ENCODE data around the gene RPL23.
A peak's percentile ranks its signal among the peaks of the same experiment; 100 is the strongest.

The RPL23 gene

DNA sequence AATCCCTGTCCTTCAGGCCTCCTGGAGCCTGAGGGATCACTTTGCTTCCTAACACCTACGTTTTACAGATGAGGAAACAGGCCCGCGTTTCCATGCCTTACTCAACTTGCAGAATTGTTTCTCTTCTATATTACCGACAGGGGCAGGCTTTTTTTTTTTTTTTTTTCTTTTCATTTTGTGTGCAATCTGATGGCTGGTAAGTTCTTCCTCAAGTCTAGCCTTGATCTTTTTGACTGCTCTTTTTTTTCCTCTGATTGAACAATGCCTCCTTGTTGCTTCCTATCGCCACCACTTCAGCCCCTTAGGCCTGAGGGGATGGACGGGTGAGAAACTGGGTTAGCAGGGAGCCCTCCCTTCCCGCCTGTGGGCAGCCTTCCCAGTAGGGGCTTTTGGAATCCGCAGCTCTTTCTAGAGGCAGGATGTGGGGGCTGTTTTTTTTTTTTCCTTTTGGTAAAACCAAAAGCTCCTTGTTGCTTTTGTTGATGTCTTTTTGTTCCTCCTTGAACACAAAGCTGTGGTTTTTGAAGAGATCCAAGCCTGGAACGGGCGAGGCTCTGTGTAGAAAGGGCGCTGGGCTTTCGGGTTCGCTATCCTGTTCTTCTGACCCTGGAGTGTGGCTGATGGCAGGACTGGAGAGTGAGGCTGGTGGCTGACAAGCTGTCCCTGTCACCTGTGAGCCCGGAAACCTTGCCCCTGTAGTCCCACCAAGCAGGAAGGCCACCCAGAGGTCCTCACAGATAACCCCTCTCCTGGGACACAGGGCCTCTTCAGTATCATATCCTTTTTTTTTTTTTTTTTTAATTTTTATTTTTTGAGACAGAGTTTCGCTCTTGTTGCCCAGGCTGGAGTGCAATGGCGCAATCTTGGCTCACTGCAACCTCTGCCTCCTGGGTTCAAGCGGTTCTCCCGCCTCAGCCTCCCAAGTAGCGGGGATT lies 30.3 kb upstream of the RPL23 start:
- no peak for DNase-seq

GRCh38 chr17:38882870-38883269 lies 29.3 kb upstream of the RPL23 start:
- no peak for DNase-seq

DNA sequence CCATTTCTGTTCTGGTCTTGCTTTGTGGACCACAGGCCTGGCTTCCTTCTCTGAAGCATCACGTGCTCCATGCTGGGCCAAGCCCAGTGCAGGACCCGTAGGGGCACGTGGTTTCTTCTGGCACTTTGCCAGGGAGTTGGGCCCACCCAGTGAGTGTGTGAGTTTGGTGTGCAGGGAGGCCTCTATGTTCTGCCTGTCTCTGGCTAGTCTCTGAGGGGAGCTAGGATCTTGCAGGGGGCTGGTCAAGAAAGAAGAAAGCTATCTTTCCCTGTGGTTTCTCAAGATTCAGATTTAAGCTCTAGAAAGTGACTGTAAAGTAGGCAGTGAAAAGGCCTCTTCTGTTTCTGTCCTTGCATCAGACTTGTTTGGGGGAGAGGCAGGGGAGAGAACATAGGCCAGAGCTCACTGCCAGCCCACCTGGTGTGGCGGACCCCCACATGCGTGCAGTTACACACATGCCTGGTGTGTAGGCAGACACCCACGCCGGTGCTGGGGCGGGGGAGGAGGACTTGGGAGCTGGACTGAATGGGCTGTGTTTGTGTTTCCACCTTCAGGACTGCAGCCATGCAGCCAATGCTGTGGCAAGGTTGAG lies 28.2 kb upstream of the RPL23 start:
- DNase-seq: peak; percentile 28

GRCh38 chr17:38879878-38880665 lies 26.6 kb upstream of the RPL23 start:
- no peak for DNase-seq

- no peak for DNase-seq
These were observed 23.8 kb upstream of the RPL23 start for GRCh38 chr17:38877130-38877851.

GRCh38 chr17:38875477-38876075 lies 22.1 kb upstream of the RPL23 start:
- DNase-seq: no peak

- DNase-seq: no peak
These were observed 21.2 kb upstream of the RPL23 start for GRCh38 chr17:38874505-38875400.

DNA sequence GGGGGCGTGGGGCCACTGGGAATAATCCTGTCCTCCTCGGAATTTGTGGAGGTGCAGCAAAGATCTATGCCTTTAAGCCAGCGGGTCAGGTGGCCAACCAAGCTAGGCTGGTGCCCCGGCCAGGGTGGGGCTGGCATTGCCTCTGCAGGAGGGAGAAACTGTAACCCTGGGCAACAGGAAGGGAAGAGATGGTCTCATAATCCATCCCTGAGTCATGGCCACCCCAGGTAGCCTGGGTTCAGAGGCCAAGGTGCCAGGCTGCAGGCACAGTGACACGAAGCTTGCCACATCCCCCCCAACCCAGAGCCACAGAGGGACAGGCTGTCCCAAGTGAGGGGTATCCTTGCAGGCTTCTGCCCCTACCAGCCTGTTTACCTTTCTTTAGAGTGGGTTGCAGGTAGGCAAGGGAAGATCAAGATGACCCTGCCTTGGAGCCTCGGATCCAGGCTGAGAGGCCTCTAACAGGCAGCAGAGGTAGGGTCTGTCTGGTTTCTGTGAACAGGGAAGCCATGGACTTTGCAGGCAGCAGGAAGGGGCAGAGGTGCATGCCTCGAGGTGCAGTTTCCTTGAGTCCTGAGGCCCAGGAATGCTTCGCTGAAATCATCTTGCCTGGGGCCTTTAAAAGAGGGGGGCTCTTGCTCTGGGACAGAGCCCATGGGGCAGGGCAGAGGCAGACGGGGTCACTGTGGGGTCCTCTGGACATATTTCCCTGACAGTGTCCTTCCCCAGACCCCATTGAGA lies 20.3 kb upstream of the RPL23 start:
- no peak for DNase-seq

DNA sequence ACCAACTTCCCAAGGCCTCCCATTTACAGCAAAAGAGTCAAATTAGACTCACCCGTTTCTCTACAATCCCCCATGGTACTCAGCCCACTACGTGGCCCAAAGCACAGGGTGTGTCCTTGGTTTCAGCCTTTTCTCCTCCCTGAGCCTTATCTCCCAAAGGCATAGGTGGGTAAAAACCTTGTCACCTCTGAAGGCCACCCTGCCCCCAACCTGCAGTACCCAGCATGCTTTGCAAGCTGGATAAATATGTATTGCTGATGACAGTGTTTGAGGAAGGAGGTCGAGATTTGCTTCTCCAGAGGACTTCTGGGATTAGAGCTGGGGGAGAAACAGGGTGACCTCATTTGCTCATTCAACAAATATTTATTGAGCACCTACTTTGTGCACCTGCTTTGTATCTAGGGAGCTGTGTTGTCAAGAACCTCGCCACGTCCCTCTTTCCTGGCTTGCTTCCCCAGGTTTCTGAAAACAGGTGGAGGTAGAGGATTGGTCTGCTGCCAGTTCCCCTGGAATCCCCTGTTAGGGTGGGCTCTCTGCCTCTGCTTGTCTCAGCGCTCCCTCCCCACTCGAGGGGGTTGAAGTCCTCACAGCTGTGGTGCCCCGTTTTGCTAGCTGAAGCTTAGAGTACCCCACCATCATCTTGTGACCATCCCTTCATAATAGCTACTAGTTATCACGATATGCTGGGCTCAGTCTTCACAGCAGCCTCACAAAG lies 19.3 kb upstream of the RPL23 start:
- DNase-seq: no peak

- peak; percentile 43 for DNase-seq
These were observed 18.5 kb upstream of the RPL23 start for GRCh38 chr17:38872027-38872511.

GRCh38 chr17:38871247-38872015 lies 17.9 kb upstream of the RPL23 start:
- DNase-seq: peak; percentile 87

GRCh38 chr17:38870259-38871165 lies 17.0 kb upstream of the RPL23 start:
- DNase-seq: peak; percentile 79

DNA sequence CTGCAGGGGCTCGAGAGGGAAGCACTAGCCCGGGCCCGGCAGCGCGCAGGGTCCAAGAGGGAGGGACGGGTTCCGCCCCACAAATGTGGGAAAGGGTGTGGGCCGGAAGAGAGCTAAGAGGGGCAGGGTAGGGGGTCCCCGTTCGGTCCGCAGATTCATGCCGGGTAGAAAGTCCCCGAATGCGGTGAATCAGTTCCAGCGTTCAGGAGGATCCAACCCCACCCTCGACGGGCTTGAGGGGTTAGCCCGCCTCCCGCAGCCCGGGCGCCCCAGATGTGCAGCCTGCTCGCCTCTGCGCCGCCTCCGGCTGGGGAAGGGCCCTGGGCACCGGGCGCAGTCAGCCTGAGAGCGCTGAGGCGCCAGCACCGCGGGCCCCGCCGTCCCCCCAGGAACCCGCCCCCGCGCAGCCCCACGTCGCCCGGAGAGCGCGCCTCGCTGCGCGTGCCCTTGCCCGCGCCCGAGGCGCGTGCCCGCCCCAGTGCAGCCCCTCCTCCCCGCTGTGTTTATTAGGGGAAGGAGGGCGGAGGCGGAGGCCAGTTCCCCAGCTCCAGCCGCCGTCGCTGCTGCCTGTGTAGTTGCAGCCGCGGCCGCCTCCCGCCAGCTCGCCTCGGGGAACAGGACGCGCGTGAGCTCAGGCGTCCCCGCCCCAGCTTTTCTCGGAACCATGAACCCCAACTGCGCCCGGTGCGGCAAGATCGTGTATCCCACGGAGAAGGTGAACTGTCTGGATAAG lies 16.2 kb upstream of the RPL23 start, which contains the start of gene LASP1:
Gene LASP1 (plus strand): TSS at position 533 of the 733 bp plus-strand sequence. CDS start 132 bp downstream, at position 665.
- peak; percentile 94 for DNase-seq

DNA sequence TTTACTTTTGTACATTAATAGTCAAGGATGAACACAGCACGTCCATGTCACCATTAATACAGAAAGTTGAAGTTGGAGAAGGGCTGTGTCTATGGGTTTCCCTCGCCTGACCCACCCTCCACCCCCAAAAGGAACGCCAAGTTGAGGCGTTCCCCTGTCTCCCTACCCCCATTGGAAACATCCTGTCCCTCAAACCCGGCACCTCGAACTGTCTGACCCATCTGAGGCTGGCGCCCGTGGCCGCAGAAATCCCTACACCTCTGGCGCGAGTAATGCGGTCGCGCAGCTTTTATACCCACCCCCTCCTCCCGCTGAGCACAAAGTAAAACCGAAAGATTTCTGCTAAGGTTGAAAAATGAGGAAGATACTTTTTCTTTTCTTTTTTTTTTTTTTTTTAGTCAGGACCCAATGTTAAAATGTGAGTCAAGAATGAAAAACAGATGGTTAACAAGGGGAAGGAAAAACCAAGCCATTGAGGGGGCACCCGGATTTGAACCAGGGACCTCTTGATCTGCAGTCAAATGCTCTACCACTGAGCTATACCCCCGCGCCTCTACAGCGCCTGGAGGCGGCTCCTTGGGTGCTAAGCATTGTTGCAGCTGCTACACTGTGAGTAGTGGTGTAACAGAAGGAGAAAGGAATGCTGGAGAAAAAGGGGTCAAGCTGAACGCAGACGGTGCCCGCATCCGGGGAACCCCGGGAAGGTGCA lies 15.4 kb upstream of the RPL23 start:
- DNase-seq: peak; percentile 95

- peak; percentile 36 for DNase-seq
These were observed 14.7 kb upstream of the RPL23 start for GRCh38 chr17:38867968-38868816.

All from activated CD4-positive, alpha-beta T cell treated with anti-CD3 and anti-CD28 coated beads, Interleukin-2, Interleukin-6, amounts not matched to agents 100 ng/mL and 50 ng/mL, durations not matched to agents 16 hours and 8 hours (primary cell).